GM12873 (cell line): ENCODE data around the gene KCNF1.

ENCODE experiments used
- TF ChIP-seq, protein P1 (sequence below): IDR thresholded peaks from 2 replicates; pipeline ENCODE4 v1.5.1; 2012; ENCODE audit warnings: low read depth, mild to moderate bottlenecking, moderate library complexity, low read length, control low read depth; ENCODE audit not compliant: insufficient read depth; ENCODE audit errors: missing control alignments

The KCNF1 gene, protein sequence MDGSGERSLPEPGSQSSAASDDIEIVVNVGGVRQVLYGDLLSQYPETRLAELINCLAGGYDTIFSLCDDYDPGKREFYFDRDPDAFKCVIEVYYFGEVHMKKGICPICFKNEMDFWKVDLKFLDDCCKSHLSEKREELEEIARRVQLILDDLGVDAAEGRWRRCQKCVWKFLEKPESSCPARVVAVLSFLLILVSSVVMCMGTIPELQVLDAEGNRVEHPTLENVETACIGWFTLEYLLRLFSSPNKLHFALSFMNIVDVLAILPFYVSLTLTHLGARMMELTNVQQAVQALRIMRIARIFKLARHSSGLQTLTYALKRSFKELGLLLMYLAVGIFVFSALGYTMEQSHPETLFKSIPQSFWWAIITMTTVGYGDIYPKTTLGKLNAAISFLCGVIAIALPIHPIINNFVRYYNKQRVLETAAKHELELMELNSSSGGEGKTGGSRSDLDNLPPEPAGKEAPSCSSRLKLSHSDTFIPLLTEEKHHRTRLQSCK

GRCh38 chr2:10911291-10912075 is at the start of gene KCNF1:
Gene KCNF1, plus strand, starts transcription at chr2:10911934. Its CDS starts 493 bp downstream, at chr2:10912427.
- TF ChIP-seq, protein P1, sequence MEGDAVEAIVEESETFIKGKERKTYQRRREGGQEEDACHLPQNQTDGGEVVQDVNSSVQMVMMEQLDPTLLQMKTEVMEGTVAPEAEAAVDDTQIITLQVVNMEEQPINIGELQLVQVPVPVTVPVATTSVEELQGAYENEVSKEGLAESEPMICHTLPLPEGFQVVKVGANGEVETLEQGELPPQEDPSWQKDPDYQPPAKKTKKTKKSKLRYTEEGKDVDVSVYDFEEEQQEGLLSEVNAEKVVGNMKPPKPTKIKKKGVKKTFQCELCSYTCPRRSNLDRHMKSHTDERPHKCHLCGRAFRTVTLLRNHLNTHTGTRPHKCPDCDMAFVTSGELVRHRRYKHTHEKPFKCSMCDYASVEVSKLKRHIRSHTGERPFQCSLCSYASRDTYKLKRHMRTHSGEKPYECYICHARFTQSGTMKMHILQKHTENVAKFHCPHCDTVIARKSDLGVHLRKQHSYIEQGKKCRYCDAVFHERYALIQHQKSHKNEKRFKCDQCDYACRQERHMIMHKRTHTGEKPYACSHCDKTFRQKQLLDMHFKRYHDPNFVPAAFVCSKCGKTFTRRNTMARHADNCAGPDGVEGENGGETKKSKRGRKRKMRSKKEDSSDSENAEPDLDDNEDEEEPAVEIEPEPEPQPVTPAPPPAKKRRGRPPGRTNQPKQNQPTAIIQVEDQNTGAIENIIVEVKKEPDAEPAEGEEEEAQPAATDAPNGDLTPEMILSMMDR = no peak

DNA sequence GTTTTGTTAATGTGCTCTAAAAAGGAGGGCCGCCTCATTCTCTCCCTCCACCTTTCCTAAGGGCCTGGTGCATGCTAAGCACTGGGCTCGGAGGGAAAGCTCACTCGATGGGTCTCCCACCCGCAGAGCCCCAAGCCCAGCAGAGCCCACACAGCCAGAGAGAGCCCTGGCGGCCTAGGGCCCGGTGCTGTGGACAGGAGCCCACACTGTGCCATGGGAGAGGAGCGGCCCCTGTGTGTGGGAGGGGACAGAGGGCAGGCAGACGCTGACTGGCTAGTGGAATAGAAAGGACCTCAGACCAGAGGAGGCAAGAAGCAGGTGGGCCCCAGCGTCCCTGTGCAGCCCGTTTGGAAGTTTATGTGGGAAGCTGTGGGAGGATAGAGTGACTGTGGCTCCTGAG is 49.4 kb upstream of the KCNF1 start:
- TF ChIP-seq, protein P1 = no peak

DNA sequence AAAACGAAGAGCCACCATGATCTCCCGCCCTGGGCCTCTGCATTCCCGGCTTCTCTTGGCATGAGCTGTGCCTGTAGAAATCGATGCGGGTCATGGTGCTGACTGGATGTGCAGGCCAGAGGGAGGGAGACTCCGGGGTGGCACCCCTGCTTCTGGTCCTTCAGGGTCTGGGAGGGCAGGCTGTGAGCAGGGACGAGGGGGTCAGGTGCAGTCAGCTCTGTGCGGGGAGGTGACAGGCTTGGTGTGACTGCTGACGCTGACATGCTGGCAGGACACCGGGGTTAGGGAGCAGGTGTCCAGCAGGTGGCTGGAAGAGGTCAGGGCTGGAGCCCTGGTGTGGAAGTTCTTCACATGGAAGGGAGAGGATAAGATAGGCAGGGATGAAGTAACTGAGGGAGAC is 48.7 kb upstream of the KCNF1 start:
- TF ChIP-seq, protein P1 = no peak

DNA sequence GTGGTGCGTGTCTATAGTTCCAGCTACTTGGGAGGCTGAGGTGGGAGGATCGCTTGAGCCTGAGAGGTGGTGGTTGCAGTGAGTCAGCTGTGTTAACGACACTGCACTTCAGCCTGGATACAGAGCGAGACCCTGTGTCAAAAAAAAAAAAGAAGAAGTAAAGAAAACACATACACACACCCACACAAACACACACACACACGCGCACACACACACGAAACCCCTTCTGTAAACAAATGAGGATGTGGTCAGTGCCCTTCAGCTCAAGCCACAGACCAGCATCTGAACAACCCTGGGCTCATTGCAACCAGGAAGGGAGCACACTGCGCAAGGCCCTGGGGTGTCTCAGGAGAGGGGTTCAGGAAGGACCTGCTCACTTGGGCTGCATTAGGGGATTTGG is 47.9 kb upstream of the KCNF1 start:
- TF ChIP-seq, protein P1 = no peak

GRCh38 chr2:10864251-10864650 is 47.5 kb upstream of the KCNF1 start:
- TF ChIP-seq, protein P1 = no peak

GRCh38 chr2:10864861-10865636 is 46.7 kb upstream of the KCNF1 start:
- TF ChIP-seq, protein P1 = peak; percentile 70
